Breast epithelium (tissue), 3 donors: ENCODE measurements around the gene PRKCI.

ENCODE experiments used
- CTCF ChIP-seq, 3 donors: fragments of 450-650 bp; IDR thresholded peaks; one replicate each; pipeline ENCODE4 v1.5.1; 2016 to 2017; ENCODE audit warnings: antibody characterized with exemption in 3 of 3, mild to moderate bottlenecking in 3 of 3, moderate library complexity in 3 of 3
- POLR2A ChIP-seq: fragments of 450-650 bp; IDR thresholded peaks from one replicate; pipeline ENCODE4 v1.6.1; 2016; ENCODE audit warnings: antibody characterized with exemption, mild to moderate bottlenecking, moderate library complexity

- TF ChIP-seq CTCF (IDR thresholded peaks at IDR 0.05) (no peak), POLR2A (no peak)
These were observed 128.5 kb downstream of the PRKCI start for GRCh38 chr3:170350515-170351413.
